Esophagus muscularis mucosa (tissue), 4 donors: ENCODE measurements around the gene ARMCX2. TPM values are rescaled to one million over a fixed set of nuclear protein-coding genes. Genes with fewer than 3 reads are reported as not detected.
"Not testable (repeated sequence)": the region's sequence is repeated elsewhere in the genome, so short reads cannot be mapped to it uniquely, and the experiment has no call there.

Experiments
- DNase-seq: peaks from one replicate; pipeline ENCODE4 v3.0.0-alpha.2; 2017; ENCODE audit errors: extremely low spot score
- H3K27ac ChIP-seq, 4 donors: fragments of 200-600 bp; sonication (generic); replicated peaks in 1 of 4; 1 replicate in 3 of 4; 2 replicates in 1 of 4; pipeline ENCODE4 v1.5.1; 2016 to 2019; ENCODE audit warnings: mild to moderate bottlenecking in 1 of 4
- H3K27me3 ChIP-seq, 4 donors: fragments of 200-600 bp; sonication (generic); one replicate each; pipeline versions ENCODE4 v1.5.1 to v1.6.0; 2016 to 2019
- H3K36me3 ChIP-seq, 4 donors: fragments of 200-600 bp; sonication (generic); one replicate each; pipeline ENCODE4 v1.5.1; 2016 to 2019
- H3K4me1 ChIP-seq, 4 donors: fragments of 200-600 bp; sonication (generic); one replicate each; pipeline ENCODE4 v1.5.1; 2016 to 2019
- H3K4me3 ChIP-seq, 4 donors: fragments of 200-600 bp; sonication (generic); 1 replicate in 2 of 4; 2 replicates in 2 of 4; pipeline ENCODE4 v1.5.1; 2016 to 2019; ENCODE audit warnings: mild to moderate bottlenecking in 4 of 4, moderate library complexity in 1 of 4
- H3K9me3 ChIP-seq, 4 donors: fragments of 200-600 bp; sonication (generic); 1 replicate in 3 of 4; 2 replicates in 1 of 4; pipeline ENCODE4 v1.5.1; 2016 to 2019
- CTCF ChIP-seq, 3 experiments: fragments of 200-600 bp in 2 of 3; fragments of 450-650 bp in 1 of 3; sonication (generic) in 2 of 3; IDR thresholded peaks; one replicate each; pipeline ENCODE4 v1.5.1; 2017 to 2019; ENCODE audit warnings: antibody characterized with exemption in 3 of 3, mild to moderate bottlenecking in 2 of 3, moderate library complexity in 1 of 3
- EP300 ChIP-seq: sonication (generic); formaldehyde crosslinking; IDR thresholded peaks from one replicate; pipeline ENCODE4 v1.6.1; 2017; ENCODE audit warnings: antibody characterized with exemption
- POLR2A ChIP-seq: fragments of 450-650 bp; IDR thresholded peaks from one replicate; pipeline ENCODE4 v1.6.1; 2017; ENCODE audit warnings: antibody characterized with exemption, moderate library complexity, mild to moderate bottlenecking, low read depth
- POLR2AphosphoS5 ChIP-seq, 2 donors: sonication (generic); formaldehyde crosslinking; IDR thresholded peaks; one replicate each; pipeline ENCODE4 v1.6.1; 2017; ENCODE audit warnings: antibody characterized with exemption in 2 of 2
- WGBS: methylation state at CpG from one replicate; pipeline ENCODE4 v1.1.5; 2018; 5-methylcytosine and 5-hydroxymethylcytosine counted together
- intact Hi-C: fragments of 100-400 bp; cut with DNase I; formaldehyde crosslinking; loops from one replicate; pipeline ENCODE4 v1.15.1; 2023
- total RNA-seq, 4 donors: library from RNA; depleted of rRNA; stranded (reverse); fragments of >200 nt; gene quantifications; one replicate each; pipeline versions ENCODE4 v1.1.0 to v1.2.1, GENCODE V29; 2016

The ARMCX2 gene
- total RNA-seq, 4 donors from 2014 or later, result 15.0 to 55.0 (median 30.6) TPM

- no peaks in the 10 kb centered on the region for H3K9me3 ChIP-seq
- H3K36me3 ChIP-seq, result no peaks in the 10 kb centered on the region
- TF ChIP-seq POLR2A (no peak), POLR2AphosphoS5 (IDR thresholded peaks at IDR 0.05) (no peak), EP300 (no peak), CTCF (IDR thresholded peaks at IDR 0.05) (no peak)
- H3K4me1 ChIP-seq, result no peaks in the 10 kb centered on the region
- 49% methylated on average over 2 of the region's 2 CpGs for WGBS
- DNase-seq, result no peak
- no peak overlapping the region for H3K4me3 ChIP-seq
- intact Hi-C loops, result no loop called here
- H3K27ac ChIP-seq, result no peak overlapping the region
- H3K27me3 ChIP-seq, result peaks cover 0 to 6% (median 0%) of the 10 kb centered on the region in 4 donors
Observed at GRCh38 chrX:101668143-101668542, 8.5 kb upstream of the ARMCX2 start.

GRCh38 chrX:101658661-101659491, 774 bp downstream of the ARMCX2 start:
- Histone ChIP-seq H3K9me3 (no peaks in the 10 kb centered on the region), H3K4me3 (peak overlapping the region; percentile 61 to 72 (median 65)), H3K36me3 (peaks cover 0 to 17% (median 7%) of the 10 kb centered on the region in 4 donors), H3K4me1 (peaks cover 0 to 22% (median 15%) of the 10 kb centered on the region in 4 donors), H3K27ac (peak overlapping the region; percentile 75 to 81 (median 80)), H3K27me3 (peaks cover 0 to 5% (median 0%) of the 10 kb centered on the region in 4 donors)
- intact Hi-C loops, result no loop called here
- no peak for DNase-seq
- TF ChIP-seq EP300, result no peak
- peak; percentile 67 to 76 for TF ChIP-seq POLR2AphosphoS5 (IDR thresholded peaks at IDR 0.05)
- 26% methylated on average over 36 of the region's 38 CpGs for WGBS

- intact Hi-C loops, result no loop called here
Observed at GRCh38 chrX:101657495-101657894, 2.2 kb downstream of the ARMCX2 start.

GRCh38 chrX:101656817-101657216, 2.8 kb downstream of the ARMCX2 start:
- WGBS, result 78% methylated on average over 3 of the region's 13 CpGs
- H3K27me3 ChIP-seq, result peaks cover 0 to 5% (median 0%) of the 10 kb centered on the region in 4 donors
- no peak overlapping the region for H3K27ac ChIP-seq
- H3K36me3 ChIP-seq, result peaks cover 0 to 17% (median 7%) of the 10 kb centered on the region in 4 donors
- H3K4me1 ChIP-seq, result peaks cover 0 to 22% (median 15%) of the 10 kb centered on the region in 4 donors
- TF ChIP-seq EP300, result no peak
- TF ChIP-seq CTCF (IDR thresholded peaks at IDR 0.05), result no peak
- no peak for TF ChIP-seq POLR2AphosphoS5 (IDR thresholded peaks at IDR 0.05)
- no peak for TF ChIP-seq POLR2A
- intact Hi-C loops, result no loop called here
- H3K4me3 ChIP-seq, result no peak overlapping the region
- H3K9me3 ChIP-seq, result no peaks in the 10 kb centered on the region
- no peak for DNase-seq

More at GRCh38 chrX:101657495-101657894, 2.2 kb downstream of the ARMCX2 start:
- Histone ChIP-seq H3K27me3 (peaks cover 0 to 5% (median 0%) of the 10 kb centered on the region in 4 donors), H3K4me1 (peaks cover 0 to 22% (median 15%) of the 10 kb centered on the region in 4 donors), H3K36me3 (peaks cover 0 to 17% (median 7%) of the 10 kb centered on the region in 4 donors), H3K4me3 (no peak overlapping the region), H3K27ac (no peak overlapping the region), H3K9me3 (no peaks in the 10 kb centered on the region)
- 70% methylated on average over 8 of the region's 12 CpGs for WGBS
- TF ChIP-seq POLR2AphosphoS5 (IDR thresholded peaks at IDR 0.05) (no peak), CTCF (IDR thresholded peaks at IDR 0.05) (no peak), POLR2A (no peak), EP300 (no peak)
- no peak for DNase-seq

GRCh38 chrX:101655534-101655933, 4.1 kb downstream of the ARMCX2 start:
- no peak for DNase-seq
- WGBS, result 62% methylated on average over 3 of the region's 3 CpGs
- intact Hi-C loops, result no loop called here
- H3K4me1 ChIP-seq, result peaks cover 0 to 22% (median 15%) of the 10 kb centered on the region in 4 donors
- TF ChIP-seq POLR2AphosphoS5 (IDR thresholded peaks at IDR 0.05), result no peak
- no peak for TF ChIP-seq POLR2A
- no peak for TF ChIP-seq CTCF (IDR thresholded peaks at IDR 0.05)
- TF ChIP-seq EP300, result no peak
- H3K27me3 ChIP-seq, result peaks cover 0 to 5% (median 0%) of the 10 kb centered on the region in 4 donors
- no peak overlapping the region for H3K27ac ChIP-seq
- no peaks in the 10 kb centered on the region for H3K9me3 ChIP-seq
- peaks cover 0 to 17% (median 7%) of the 10 kb centered on the region in 4 donors for H3K36me3 ChIP-seq
- H3K4me3 ChIP-seq, result no peak overlapping the region

GRCh38 chrX:101647716-101648115, 11.9 kb downstream of the ARMCX2 start:
- H3K36me3 ChIP-seq, H3K4me3 ChIP-seq, intact Hi-C loops, H3K27ac ChIP-seq, H3K27me3 ChIP-seq, DNase-seq, H3K4me1 ChIP-seq, H3K9me3 ChIP-seq: not testable (repeated sequence)
